Fibroblast of lung (primary cell): ENCODE results near the gene PRDM16.

ENCODE experiments used
- EZH2 ChIP-seq: IDR thresholded peaks from 2 replicates; pipeline ENCODE4 v1.5.1; 2012; ENCODE audit warnings: low read length, control low read depth, mild to moderate bottlenecking; ENCODE audit errors: missing control alignments
- TF ChIP-seq, protein P1 (sequence below), 2 donors: IDR thresholded peaks in 1 of 2; conservative IDR thresholded peaks in 1 of 2; 1 replicate in 1 of 2; 2 replicates in 1 of 2; pipeline ENCODE4 v1.5.1; 2011 to 2012; ENCODE audit warnings: low read length in 2 of 2, control low read depth in 1 of 2, inconsistent platforms in 1 of 2, low read depth in 1 of 2, mild to moderate bottlenecking in 1 of 2

- TF ChIP-seq, protein P1, sequence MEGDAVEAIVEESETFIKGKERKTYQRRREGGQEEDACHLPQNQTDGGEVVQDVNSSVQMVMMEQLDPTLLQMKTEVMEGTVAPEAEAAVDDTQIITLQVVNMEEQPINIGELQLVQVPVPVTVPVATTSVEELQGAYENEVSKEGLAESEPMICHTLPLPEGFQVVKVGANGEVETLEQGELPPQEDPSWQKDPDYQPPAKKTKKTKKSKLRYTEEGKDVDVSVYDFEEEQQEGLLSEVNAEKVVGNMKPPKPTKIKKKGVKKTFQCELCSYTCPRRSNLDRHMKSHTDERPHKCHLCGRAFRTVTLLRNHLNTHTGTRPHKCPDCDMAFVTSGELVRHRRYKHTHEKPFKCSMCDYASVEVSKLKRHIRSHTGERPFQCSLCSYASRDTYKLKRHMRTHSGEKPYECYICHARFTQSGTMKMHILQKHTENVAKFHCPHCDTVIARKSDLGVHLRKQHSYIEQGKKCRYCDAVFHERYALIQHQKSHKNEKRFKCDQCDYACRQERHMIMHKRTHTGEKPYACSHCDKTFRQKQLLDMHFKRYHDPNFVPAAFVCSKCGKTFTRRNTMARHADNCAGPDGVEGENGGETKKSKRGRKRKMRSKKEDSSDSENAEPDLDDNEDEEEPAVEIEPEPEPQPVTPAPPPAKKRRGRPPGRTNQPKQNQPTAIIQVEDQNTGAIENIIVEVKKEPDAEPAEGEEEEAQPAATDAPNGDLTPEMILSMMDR (conservative IDR thresholded peaks at IDR 0.05 in 1 of 2, IDR thresholded peaks at IDR 0.05 in 1 of 2; ENCODE audit: low read depth in 1 of 2, low read length in 2 of 2) = no peak
- no peak for TF ChIP-seq EZH2
These were observed 304.9 kb downstream of the PRDM16 start for GRCh38 chr1:3373700-3374405.
